ENCODE results near the gene TDRD12.
"Not testable (repeated sequence)": the region's sequence is repeated elsewhere in the genome, so short reads cannot be mapped to it uniquely, and the experiment has no call there.

DNA sequence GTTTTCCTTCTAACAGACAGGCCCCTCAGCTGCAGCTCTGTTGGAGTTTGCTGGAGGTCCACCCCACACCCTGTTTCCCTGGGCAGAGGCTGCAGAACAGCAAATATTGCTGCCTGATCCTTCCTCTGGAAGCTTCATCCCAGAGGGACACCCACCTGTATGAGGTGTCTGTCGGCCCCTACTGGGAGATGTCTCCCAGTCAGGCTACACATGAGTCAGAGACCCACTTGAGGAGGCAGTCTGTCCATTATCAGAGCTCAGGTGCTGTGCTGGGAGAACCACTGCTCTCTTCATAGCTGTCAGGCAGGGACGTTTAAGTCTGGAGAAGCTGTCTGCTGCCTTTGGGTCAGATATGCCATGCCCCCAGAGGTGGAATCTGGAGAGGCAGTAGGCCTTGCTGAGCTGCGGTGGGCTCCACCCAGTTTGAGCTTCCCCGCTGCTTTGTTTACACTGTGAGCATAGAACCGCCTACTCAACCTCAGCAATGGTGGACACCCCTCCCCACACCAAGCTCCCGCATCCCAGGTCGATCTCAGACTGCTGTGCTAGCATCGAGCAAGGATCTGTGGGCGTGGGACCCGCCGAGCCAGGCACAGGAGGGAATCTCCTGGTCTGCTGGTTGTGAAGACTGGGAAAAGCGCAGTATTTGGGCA lies 67.7 kb downstream of the TDRD12 start:
- not testable (repeated sequence) for TF ChIP-seq RAD21 (IDR thresholded peaks at IDR 0.05); CTCF (IDR thresholded peaks at IDR 0.05; ENCODE audit: low read depth, low read length, missing input control); JUND (IDR thresholded peaks at IDR 0.05)

Measured in liver (tissue), 3 donors.